ENCODE results near the gene HSD3B2.

HSD3B2 gene

DNA sequence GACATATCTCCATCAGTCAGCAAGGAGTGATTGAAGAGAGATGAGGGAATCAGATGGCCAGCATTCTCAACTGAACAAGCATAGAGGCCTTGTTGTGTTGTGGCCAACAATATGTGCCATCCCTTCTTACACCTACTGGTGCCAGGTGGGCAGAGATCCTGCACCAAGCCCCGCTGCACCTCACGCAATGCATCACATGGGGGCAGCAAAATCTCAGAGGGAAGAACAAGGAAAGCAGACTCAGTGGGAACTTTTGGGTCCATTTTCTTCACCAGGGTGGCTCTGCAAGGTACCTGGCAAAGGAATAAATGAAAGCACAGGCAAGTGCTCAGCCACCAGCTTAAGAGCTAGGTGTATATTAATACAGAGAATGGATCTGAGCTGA, 33.2 kb downstream of the HSD3B2 start:
- DNase-seq (ENCODE audit: low read depth), result no peak
- H3K4me3 ChIP-seq (ENCODE audit: low read depth, low read length), result no peak overlapping the region

DNA sequence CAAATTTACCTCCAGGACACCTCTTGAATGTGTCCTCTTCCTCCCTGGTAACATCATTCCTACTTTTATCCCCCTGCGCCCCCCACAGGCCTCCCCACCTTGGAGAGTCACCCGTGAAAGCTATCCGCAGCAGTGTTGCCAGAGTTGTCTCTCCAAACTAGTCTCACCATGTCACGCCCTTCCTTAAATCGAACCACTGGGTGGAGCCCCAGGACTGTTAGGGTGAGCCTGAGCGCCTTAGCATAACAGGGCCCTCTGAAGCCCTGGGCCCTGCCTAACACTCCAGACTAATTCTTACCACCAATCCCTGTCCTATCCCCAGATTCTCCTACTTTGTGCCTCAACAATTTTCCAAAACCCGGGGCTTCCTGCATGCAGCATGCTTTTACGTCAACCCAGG, 35.0 kb downstream of the HSD3B2 start:
- no peak for DNase-seq (ENCODE audit: low read depth)
- no peak overlapping the region for H3K4me3 ChIP-seq (ENCODE audit: low read depth, low read length)

DNA sequence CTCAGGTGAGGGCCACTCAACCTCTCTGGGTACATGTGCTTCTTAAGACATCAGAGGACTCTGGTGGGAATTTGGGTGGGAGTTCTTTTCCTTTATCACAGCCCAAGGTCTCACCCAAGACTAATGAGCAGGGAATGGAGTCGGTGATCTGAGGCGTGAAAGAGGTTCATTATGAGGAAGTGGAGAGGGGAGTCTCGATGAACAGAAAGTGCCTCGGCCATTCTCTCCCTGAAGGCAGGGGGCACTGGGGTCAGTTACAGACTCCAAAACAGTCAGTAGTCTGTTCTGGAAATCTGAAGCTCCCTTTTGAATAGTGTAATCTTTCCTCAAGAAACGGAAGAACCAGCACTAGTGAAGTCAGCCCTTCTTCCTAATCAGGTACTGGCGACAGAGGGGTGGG, 36.2 kb downstream of the HSD3B2 start:
- DNase-seq (ENCODE audit: low read depth), result no peak
- H3K4me3 ChIP-seq (ENCODE audit: low read depth, low read length), result no peak overlapping the region

DNA sequence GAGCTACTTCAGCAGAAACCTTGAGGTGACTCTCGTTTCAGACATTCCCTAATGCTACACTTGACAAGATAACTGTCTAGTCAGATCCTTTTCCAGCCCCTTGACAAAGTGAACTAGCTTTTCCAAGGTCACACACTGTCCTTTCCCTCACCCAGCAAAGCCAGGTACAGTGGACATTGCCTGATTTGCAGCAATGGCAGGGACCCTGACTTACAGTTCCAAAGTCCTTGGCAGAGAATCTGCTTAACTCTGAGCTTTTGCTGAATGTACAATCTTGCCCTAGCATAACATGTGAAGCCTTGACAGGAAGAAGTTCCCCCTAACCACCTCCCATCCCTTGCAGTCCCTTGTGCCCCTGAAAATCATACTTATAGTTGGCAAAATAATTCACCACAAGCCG, 37.1 kb downstream of the HSD3B2 start:
- DNase-seq (ENCODE audit: low read depth), result no peak
- H3K4me3 ChIP-seq (ENCODE audit: low read depth, low read length), result no peak overlapping the region

DNA sequence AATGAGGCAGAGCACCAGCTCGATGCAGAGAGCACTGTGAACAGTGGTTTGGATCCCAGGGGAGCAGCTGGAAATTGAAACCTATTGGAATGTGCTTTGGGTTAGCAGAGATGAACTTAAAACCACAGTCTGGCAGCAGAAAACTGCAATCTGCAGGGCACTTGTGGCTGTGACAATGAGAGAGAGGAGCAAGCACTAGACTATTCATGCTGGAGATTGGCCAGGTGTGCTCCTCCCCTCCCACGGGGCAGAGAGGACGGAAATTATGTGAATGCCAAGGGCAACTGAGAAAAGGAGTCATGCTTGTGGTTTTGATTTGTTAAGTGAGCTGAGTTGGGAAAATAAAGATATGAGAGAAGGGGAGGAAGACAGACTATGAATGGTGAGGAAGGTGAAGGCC, 38.1 kb downstream of the HSD3B2 start:
- peak; percentile 33 for DNase-seq (ENCODE audit: low read depth)

DNA sequence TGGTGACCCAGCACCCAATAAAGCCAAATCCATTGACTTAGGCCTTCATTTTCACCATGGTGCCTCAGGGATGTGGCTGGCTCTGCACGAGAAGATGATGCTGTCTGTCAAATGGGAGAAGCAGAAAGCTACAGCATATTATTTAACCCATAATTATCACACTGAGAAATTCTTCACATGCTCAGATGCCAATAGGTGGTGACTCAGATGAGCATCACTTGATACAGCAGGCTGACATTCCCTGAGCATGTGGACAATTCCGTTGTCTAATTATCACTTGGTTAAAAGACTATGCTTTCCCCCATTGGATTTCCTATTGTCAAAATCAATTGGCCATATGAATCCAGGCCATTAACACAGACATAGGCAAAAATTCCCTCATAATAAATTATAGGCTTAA, 48.0 kb downstream of the HSD3B2 start:
- DNase-seq (ENCODE audit: low read depth), result no peak
- H3K4me3 ChIP-seq (ENCODE audit: low read depth, low read length), result no peak overlapping the region

More for the DNA sequence above, 38.1 kb downstream of the HSD3B2 start:
- no peak overlapping the region for H3K4me3 ChIP-seq (ENCODE audit: low read depth, low read length)

DNA sequence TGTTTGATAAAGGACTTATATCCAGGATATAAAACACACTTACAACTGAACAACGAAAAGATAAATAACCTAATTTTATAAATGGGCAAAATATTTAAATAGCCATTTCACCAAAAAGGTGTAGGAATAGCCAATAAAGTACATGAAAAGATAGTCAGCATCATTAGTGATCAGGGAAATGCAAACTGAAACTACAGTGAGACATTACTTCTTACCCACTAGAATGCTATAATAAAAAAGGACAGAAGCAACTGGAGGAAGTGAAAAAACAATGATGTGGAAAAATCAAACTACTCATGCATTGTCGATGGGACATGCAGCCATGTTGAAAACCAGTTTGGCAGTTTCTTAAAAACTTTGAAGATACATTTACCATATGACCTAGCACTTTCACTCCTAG, 48.6 kb downstream of the HSD3B2 start:
- no peak for DNase-seq (ENCODE audit: low read depth)
- no peak overlapping the region for H3K4me3 ChIP-seq (ENCODE audit: low read depth, low read length)

DNA sequence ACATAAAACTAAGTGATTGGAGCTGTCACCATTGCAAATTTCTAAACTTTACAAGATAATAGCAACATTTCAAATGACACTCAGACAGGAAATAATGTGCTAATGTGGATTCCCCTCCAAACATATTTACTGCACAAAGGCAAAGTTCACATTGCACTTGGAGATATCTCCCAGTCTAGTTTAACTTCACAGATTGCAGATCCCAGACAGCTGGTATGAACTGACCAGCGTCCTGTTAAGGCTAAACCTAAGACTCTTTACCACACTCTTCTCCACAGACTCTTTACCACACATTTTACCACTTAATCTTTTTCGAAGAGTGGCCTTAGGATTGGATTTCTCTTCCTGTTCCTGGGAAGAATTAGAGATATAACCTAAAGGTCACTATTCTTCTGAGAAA, 51.5 kb downstream of the HSD3B2 start:
- H3K4me3 ChIP-seq (ENCODE audit: low read depth, low read length), result no peak overlapping the region

DNA sequence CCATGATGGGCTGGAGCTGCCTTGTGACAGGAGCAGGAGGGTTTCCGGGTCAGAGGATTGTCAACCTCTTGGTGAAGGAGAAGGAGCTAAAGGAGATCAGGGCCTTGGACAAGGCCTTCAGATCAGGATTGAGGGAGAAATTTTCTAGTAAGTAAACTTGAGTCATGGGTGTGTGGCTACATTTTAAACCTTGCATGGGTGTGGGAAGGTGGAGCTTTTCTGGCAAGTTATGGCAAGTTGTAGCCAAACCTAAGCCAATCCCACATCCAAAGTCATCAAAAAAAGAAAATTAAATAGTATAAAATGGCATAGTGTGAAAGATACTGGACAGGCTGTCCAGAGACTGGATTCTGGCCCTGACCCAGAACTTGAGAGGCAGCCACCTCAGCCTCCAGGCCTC, 52.3 kb downstream of the HSD3B2 start:
- no peak overlapping the region for H3K4me3 ChIP-seq (ENCODE audit: low read depth, low read length)
- DNase-seq (ENCODE audit: low read depth), result no peak

More for the DNA sequence above, 51.5 kb downstream of the HSD3B2 start:
- DNase-seq (ENCODE audit: low read depth), result no peak

DNA sequence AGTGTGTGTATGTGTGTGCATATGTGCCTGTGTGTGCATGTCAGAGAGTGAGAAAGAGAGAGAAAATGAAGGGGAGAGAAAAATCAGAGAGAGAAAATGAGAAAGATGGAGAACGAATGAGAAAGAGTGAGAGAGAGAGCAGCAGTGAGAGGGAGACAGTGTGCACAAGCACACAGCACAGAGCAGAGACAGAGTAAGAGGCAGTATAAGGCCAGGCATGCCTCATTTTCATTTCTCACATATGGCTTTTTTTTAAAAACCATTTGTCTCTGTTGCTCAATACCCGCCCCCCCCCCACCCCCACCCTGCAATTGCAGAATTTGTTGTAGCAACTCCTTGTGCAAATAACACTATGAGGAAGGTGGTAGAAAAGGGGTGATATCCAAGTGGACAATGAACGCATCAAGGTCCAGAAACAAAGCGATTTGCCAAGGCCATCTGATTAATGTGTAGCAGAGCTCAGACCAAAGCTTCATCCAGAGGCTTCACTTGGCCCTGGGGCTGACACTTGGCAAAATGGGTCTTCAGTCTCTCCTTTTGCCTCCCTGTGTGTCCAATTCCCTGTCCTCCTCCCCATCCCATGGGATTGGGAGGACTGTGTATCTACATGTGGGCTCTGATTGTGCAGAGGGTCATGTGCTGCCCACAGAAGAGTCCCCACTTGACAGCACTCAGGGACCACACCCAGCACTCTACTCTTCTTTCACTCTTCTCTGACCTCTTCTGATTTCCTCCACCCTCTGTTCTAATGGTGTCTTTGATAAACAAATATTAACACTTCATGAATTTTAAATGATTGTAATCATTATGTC, 53.1 kb downstream of the HSD3B2 start:
- H3K4me3 ChIP-seq (ENCODE audit: low read depth, low read length), result no peak overlapping the region
- DNase-seq (ENCODE audit: low read depth), result no peak

DNA sequence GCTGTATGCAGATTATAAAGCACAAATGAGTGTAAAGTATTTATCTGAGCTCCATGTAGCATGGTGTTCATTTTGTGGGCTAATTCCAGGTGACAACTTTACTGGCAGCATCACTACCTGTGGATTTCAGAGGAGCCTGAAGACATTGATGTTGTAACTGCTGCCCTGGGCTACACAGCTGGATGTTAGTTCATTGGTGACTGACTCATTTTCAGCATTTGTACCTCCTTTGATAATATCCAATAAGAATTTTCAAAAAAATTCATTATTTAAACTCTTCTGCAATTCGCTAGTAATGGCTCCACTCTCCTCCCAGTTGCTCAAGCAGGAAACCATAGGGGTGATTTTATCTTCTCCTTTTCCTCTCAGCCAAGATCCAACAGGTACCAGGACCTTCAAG, 54.8 kb downstream of the HSD3B2 start:
- DNase-seq (ENCODE audit: low read depth), result no peak
- H3K4me3 ChIP-seq (ENCODE audit: low read depth, low read length), result no peak overlapping the region

DNA sequence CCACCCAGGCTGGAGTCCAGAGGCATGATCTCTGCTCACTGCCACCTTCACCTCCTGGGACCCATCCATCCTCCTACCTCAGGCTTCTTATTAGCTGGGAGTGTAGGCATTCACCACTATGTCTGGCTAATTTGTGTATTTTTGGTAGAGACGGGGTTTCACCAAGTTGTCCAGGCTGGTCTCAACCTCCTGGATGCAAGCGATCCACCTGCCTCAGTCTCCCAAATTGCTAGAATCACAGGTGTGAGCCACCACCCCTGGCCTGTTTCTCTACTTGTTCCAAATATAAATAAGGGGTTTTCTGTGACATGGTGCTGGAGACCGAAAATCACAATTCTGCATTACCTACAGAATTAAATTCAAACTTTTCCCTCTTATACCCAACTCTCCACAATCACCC, 55.4 kb downstream of the HSD3B2 start:
- no peak overlapping the region for H3K4me3 ChIP-seq (ENCODE audit: low read depth, low read length)
- DNase-seq (ENCODE audit: low read depth), result no peak

DNA sequence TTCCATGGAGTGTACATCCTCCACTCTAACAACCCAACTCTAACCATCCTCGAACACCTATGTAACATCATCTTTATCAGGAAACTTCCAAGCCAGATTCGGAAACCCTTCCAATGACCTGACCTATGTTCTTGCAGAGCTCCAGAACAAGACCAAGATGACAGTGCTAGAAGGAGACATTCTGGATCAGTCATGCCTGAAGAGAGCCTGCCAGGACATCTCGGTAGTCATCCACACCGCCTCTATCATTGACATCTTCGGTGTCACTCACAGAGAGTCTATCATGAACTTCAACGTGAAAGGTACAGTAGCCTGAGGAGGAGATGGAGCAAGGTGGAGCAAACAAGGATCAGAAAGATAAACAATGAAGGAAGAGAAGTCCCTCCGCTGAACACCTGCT, 56.0 kb downstream of the HSD3B2 start:
- H3K4me3 ChIP-seq (ENCODE audit: low read depth, low read length), result no peak overlapping the region

DNA sequence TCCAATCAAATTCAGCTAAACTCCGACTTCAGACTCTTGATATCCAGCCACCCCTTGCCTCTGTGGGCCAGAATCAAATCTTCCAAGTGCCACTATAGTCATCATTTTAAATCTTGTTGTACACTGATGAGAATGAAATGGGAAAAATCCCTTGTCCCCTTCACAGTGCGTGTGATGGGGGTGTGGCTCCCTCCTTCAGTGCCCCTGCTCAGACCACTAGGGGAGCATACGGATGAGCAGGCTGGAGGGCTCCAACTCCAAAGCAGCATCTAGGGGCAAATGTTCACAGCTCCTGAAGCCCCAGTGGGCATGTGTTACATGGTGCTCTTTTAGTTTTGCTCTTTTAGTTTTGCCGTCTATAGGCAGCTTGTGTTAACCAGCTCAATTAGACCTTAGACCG, 56.6 kb downstream of the HSD3B2 start:
- H3K4me3 ChIP-seq (ENCODE audit: low read depth, low read length), result no peak overlapping the region
- DNase-seq (ENCODE audit: low read depth), result no peak

More for the DNA sequence above, 56.0 kb downstream of the HSD3B2 start:
- DNase-seq (ENCODE audit: low read depth), result no peak

DNA sequence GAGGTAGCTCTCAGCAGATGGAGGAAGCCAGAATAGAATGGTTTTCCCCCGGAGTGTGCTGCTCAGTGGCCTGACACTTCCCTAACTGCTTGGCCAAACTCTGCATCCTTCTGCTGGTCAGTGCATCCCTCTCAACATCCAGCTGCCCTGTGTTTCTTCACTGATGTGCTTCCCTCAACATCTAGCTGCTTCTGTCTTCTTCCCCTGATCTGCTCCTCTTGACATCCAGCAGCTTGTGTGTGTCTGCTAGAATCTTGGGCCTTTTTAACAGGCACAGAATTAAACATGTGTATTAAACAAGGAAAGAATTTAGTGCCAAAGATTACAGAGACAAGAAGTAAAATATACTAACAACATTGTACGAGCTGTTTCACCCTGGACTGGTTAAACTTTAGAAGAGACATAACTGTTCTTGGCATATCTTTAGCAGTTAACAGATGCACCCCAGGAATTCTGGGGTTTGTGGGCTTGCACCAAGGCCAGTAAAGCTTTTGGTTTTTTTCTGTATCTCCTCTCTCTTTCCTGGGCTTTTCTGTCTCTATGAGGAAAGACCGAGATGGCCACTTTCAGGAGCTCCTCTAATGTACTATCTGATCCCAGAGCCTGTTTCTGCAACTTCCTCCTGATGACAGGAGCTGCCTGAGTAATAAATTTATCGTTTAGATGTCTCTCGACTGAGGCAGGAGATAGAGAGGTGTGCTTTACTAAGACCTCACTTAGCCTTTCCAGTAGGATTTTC, 57.3 kb downstream of the HSD3B2 start:
- H3K4me3 ChIP-seq (ENCODE audit: low read depth, low read length), result no peak overlapping the region
- no peak for DNase-seq (ENCODE audit: low read depth)
